ENCODE measurements around the gene TEFM.

GRCh38 chr17:30927756-30928155 lies 21.7 kb upstream of the TEFM start:
- TF ChIP-seq, protein P1, sequence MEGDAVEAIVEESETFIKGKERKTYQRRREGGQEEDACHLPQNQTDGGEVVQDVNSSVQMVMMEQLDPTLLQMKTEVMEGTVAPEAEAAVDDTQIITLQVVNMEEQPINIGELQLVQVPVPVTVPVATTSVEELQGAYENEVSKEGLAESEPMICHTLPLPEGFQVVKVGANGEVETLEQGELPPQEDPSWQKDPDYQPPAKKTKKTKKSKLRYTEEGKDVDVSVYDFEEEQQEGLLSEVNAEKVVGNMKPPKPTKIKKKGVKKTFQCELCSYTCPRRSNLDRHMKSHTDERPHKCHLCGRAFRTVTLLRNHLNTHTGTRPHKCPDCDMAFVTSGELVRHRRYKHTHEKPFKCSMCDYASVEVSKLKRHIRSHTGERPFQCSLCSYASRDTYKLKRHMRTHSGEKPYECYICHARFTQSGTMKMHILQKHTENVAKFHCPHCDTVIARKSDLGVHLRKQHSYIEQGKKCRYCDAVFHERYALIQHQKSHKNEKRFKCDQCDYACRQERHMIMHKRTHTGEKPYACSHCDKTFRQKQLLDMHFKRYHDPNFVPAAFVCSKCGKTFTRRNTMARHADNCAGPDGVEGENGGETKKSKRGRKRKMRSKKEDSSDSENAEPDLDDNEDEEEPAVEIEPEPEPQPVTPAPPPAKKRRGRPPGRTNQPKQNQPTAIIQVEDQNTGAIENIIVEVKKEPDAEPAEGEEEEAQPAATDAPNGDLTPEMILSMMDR (IDR thresholded peaks at IDR 0.05), result no peak
- no peak for TF ChIP-seq POLR2A (IDR thresholded peaks at IDR 0.05)

Measured in sigmoid colon (tissue), 3 donors.